Bronchial epithelial cell (primary cell): ENCODE measurements around the gene TGFBR1. TPM values are rescaled to one million over a fixed set of nuclear protein-coding genes. Genes with fewer than 3 reads are reported as not detected.
"Not testable (repeated sequence)": the region's sequence is repeated elsewhere in the genome, so short reads cannot be mapped to it uniquely, and the experiment has no call there.

Source experiments
- DNase-seq: peaks from one replicate; pipeline ENCODE4 v3.0.0-alpha.2; 2010; ENCODE audit warnings: low read depth
- FAIRE-seq: peaks from 2 replicates; lab custom pipeline; 2011; peaks lifted over from hg19 to GRCh38; lab: Jason Lieb, UNC
- H3K27me3 ChIP-seq: 2 replicates; pipeline ENCODE4 v1.5.1; 2011; ENCODE audit warnings: low read length; ENCODE audit not compliant: control insufficient read depth, insufficient read depth
- H3K36me3 ChIP-seq: 2 replicates; pipeline ENCODE4 v1.5.1; 2011; ENCODE audit warnings: low read length; ENCODE audit not compliant: control insufficient read depth, insufficient read depth
- H3K4me3 ChIP-seq: 2 replicates; pipeline ENCODE4 v1.5.1; 2011; ENCODE audit warnings: mild to moderate bottlenecking, low read depth, low read length, control low read depth
- CTCF ChIP-seq: IDR thresholded peaks from 2 replicates; pipeline ENCODE4 v1.5.1; 2011; ENCODE audit warnings: mild to moderate bottlenecking, moderate library complexity, low read length, control low read depth, inconsistent platforms; ENCODE audit not compliant: insufficient read depth, severe bottlenecking
- total RNA-seq: library from RNA; depleted of rRNA; stranded (reverse); fragments of >200 nt; gene quantifications from 2 replicates; pipeline ENCODE4 v1.2.1, GENCODE V29; 2014

Gene TGFBR1
- total RNA-seq, 1 donor from 2014 or later: 110 TPM

- no peak for TF ChIP-seq CTCF
- FAIRE-seq (no peak), DNase-seq (no peak)
These were observed 85.1 kb downstream of the TGFBR1 start for GRCh38 chr9:99189887-99190596.

GRCh38 chr9:99190597-99191283, 85.8 kb downstream of the TGFBR1 start:
- FAIRE-seq (no peak), DNase-seq (no peak)
- Histone ChIP-seq H3K36me3 (no peaks in the 10 kb centered on the region), H3K27me3 (peaks cover 2% of the 10 kb centered on the region), H3K4me3 (no peak overlapping the region)
- no peak for TF ChIP-seq CTCF

More at GRCh38 chr9:99189887-99190596, 85.1 kb downstream of the TGFBR1 start:
- no peaks in the 10 kb centered on the region for H3K36me3 ChIP-seq
- H3K4me3 ChIP-seq: no peak overlapping the region
- H3K27me3 ChIP-seq: peaks cover 2% of the 10 kb centered on the region

GRCh38 chr9:99192786-99193465, 88.0 kb downstream of the TGFBR1 start:
- H3K36me3 ChIP-seq: no peaks in the 10 kb centered on the region
- H3K27me3 ChIP-seq: no peaks in the 10 kb centered on the region
- DNase-seq (peak; percentile 9), FAIRE-seq (no peak)
- peak; percentile 20 for TF ChIP-seq CTCF
- H3K4me3 ChIP-seq: no peak overlapping the region

- Histone ChIP-seq H3K36me3 (no peaks in the 10 kb centered on the region), H3K4me3 (no peak overlapping the region), H3K27me3 (no peaks in the 10 kb centered on the region)
- FAIRE-seq (no peak), DNase-seq (no peak)
- TF ChIP-seq CTCF: no peak
These were observed 88.5 kb downstream of the TGFBR1 start for GRCh38 chr9:99193466-99193821.

- not testable (repeated sequence) for FAIRE-seq, H3K4me3 ChIP-seq, DNase-seq, H3K36me3 ChIP-seq, H3K27me3 ChIP-seq
These were observed 91.6 kb downstream of the TGFBR1 start for GRCh38 chr9:99196484-99196883.

- FAIRE-seq: no peak
- TF ChIP-seq CTCF: no peak
- Histone ChIP-seq H3K4me3 (no peak overlapping the region), H3K36me3 (no peaks in the 10 kb centered on the region), H3K27me3 (no peaks in the 10 kb centered on the region)
- DNase-seq: no peak
These were observed 92.3 kb downstream of the TGFBR1 start for GRCh38 chr9:99197124-99197630.
